K562 (cell line): ENCODE data around the gene ARG1. TPM values are rescaled to one million over a fixed set of nuclear protein-coding genes. Genes with fewer than 3 reads are reported as not detected.
A peak's percentile ranks its signal among the peaks of the same experiment; 100 is the strongest.

ENCODE experiments used
- ARID3A ChIP-seq: IDR thresholded peaks from 2 replicates; pipeline ENCODE4 v1.6.1; 2012; ENCODE audit warnings: low read depth, low read length, improper control_type of control experiment, borderline replicate concordance
- CCNT2 ChIP-seq: IDR thresholded peaks from 2 replicates; pipeline ENCODE4 v1.6.1; 2011; ENCODE audit warnings: borderline replicate concordance, low read depth, mild to moderate bottlenecking, moderate library complexity, mixed read lengths, low read length; ENCODE audit not compliant: insufficient read length; ENCODE audit errors: extremely low read depth
- CHD1 ChIP-seq: fragments of 200-600 bp; sonication (generic); IDR thresholded peaks from one replicate; pipeline ENCODE4 v1.6.1; 2012; ENCODE audit warnings: mild to moderate bottlenecking, moderate library complexity, low read length, inconsistent platforms
- ELF2 ChIP-seq: fragments of 250-450 bp; sonication (Bioruptor Pico); IDR thresholded peaks from 2 replicates; pipeline ENCODE4 v1.5.0; 2021; ENCODE audit warnings: mild to moderate bottlenecking
- HINFP ChIP-seq: fragments of 450-650 bp; conservative IDR thresholded peaks from 2 replicates; pipeline ENCODE4 v1.6.1; 2016; ENCODE audit warnings: missing genetic modification characterization, low read depth, mild to moderate bottlenecking, control low read depth, missing compliant biosample characterization
- NFXL1 ChIP-seq: fragments of 450-650 bp; formaldehyde crosslinking; IDR thresholded peaks from 2 replicates; pipeline ENCODE4 v1.4.0; 2021; ENCODE audit warnings: mild to moderate bottlenecking
- PCBP2 ChIP-seq: fragments of 200-400 bp; formaldehyde crosslinking; IDR thresholded peaks from 2 replicates; pipeline ENCODE4 v1.6.1; 2018; ENCODE audit warnings: low read length, low read depth, mild to moderate bottlenecking, moderate library complexity; ENCODE audit not compliant: poor library complexity, severe bottlenecking
- PKNOX1 ChIP-seq: fragments of 450-650 bp; IDR thresholded peaks from 2 replicates; pipeline ENCODE4 v1.6.1; 2016
- SAFB ChIP-seq: fragments of 200-400 bp; formaldehyde crosslinking; IDR thresholded peaks from 2 replicates; pipeline ENCODE4 v1.6.1; 2017; ENCODE audit warnings: low read depth, low read length, borderline replicate concordance
- SIX5 ChIP-seq, 2 experiments: IDR thresholded peaks; 2 replicates each; pipeline ENCODE4 v1.6.1; 2011; ENCODE audit warnings: low read length in 2 of 2, borderline replicate concordance in 1 of 2, low read depth in 1 of 2, mild to moderate bottlenecking in 1 of 2, moderate library complexity in 1 of 2; ENCODE audit not compliant: insufficient read depth in 1 of 2
- TRIM25 ChIP-seq: fragments of 450-650 bp; IDR thresholded peaks from 2 replicates; pipeline ENCODE4 v1.7.0; 2016; ENCODE audit warnings: borderline replicate concordance
- ZBTB9 ChIP-seq: fragments of 450-650 bp; formaldehyde crosslinking; IDR thresholded peaks from 2 replicates; pipeline ENCODE4 v1.4.0; 2020; ENCODE audit warnings: mild to moderate bottlenecking, moderate library complexity
- ZNF263 ChIP-seq: sonication (generic); formaldehyde crosslinking; IDR thresholded peaks from 2 replicates; pipeline ENCODE4 v1.8.0; 2022; ENCODE audit warnings: mild to moderate bottlenecking, missing genetic modification reagents, borderline replicate concordance
- ZNF589 ChIP-seq: fragments of 200-800 bp; sonication (Bioruptor generic); IDR thresholded peaks from 2 replicates; pipeline ENCODE4 v1.6.1; 2016; ENCODE audit warnings: low read depth, missing genetic modification characterization, missing compliant biosample characterization
- polyA plus RNA-seq, 8 experiments: library from polyadenylated mRNA; depleted of rRNA in 4 of 8; stranded (reverse) in 5 of 8; unstranded in 3 of 8; fragments of >200 nt; fragmentation: Nextera tagmentation in 2 of 8; fragmentation: Illumina TruSeq in 1 of 8; extraction: Ambion mirVana in 2 of 8; extraction: Trizol in 1 of 8; gene quantifications; 2 replicates each; pipeline versions ENCODE4 v1.2.1 to v1.2.3, GENCODE V29; 2011 to 2014; ENCODE audit warnings: inconsistent platforms in 1 of 8, missing spikeins in 1 of 8
- total RNA-seq, 7 experiments: library from RNA; depleted of rRNA in 6 of 7; stranded (reverse); fragments of >200 nt in 6 of 7; fragmentation: Illumina TruSeq in 2 of 7; extraction: Trizol in 2 of 7; gene quantifications; 2 replicates each; pipeline versions ENCODE4 v1.2.1 to v1.2.3, GENCODE V29; 2011 to 2021; ENCODE audit warnings: low replicate concordance in 1 of 7

The ARG1 gene
- total and polyA plus RNA-seq, 9 of the 15 experiments (the other 6 are each of a cell fraction or from before 2014, with no cell fraction given) = 0.03 to 0.20 (median 0.08) TPM; not detected in 3

- TF ChIP-seq SIX5 (IDR thresholded peaks at IDR 0.05; ENCODE audit: borderline replicate concordance in 1 of 2, insufficient read depth in 1 of 2, low read depth in 1 of 2, low read length in 2 of 2) (peak; percentile 79; a peak in 3 of 4 replicates), ARID3A (no peak), NFXL1 (CRISPR knock-in tag) (no peak), ZNF589 (CRISPR knock-in tag) (no peak), CHD1 (no peak), ZNF263 (0 out of 2 replicates have a peak, but pooled peaks have one; percentile 36), ZBTB9 (CRISPR knock-in tag) (no peak; the same call in 1 of the 2 replicates), ELF2 (peak; percentile 88), TRIM25 (no peak), HINFP (no peak), CCNT2 (peak; percentile 81), SAFB (no peak), PKNOX1 (peak; percentile 81), PCBP2 (no peak)
Measured at GRCh38 chr6:131627724-131628682, 55.0 kb downstream of the ARG1 start, which contains the start of gene MED23 (continued).
